CD1c-positive myeloid dendritic cell (primary cell): Measurements from ENCODE around the gene ELMO1.

Experiments
- DNase-seq: peaks from one replicate; pipeline ENCODE4 v3.0.0-alpha.2; 2016; ENCODE audit errors: extremely low spot score

ELMO1 gene

GRCh38 chr7:37131855-37132254 lies 316.8 kb downstream of the ELMO1 start:
- DNase-seq, result no peak

GRCh38 chr7:37129035-37129425 lies 319.6 kb downstream of the ELMO1 start:
- no peak for DNase-seq

GRCh38 chr7:37128327-37129034 lies 320.2 kb downstream of the ELMO1 start:
- no peak for DNase-seq

- DNase-seq, result no peak
Measured at GRCh38 chr7:37119296-37119860, 329.3 kb downstream of the ELMO1 start.

GRCh38 chr7:37118004-37118403 lies 330.7 kb downstream of the ELMO1 start:
- no peak for DNase-seq

GRCh38 chr7:37117292-37117691 lies 331.4 kb downstream of the ELMO1 start:
- no peak for DNase-seq

GRCh38 chr7:37116093-37116701 lies 332.5 kb downstream of the ELMO1 start:
- DNase-seq, result no peak

GRCh38 chr7:37113661-37114355 lies 334.9 kb downstream of the ELMO1 start:
- no peak for DNase-seq

GRCh38 chr7:37112876-37113275 lies 335.8 kb downstream of the ELMO1 start:
- no peak for DNase-seq

GRCh38 chr7:37112218-37112617 lies 336.4 kb downstream of the ELMO1 start:
- DNase-seq, result no peak

- no peak for DNase-seq
Measured at GRCh38 chr7:37111459-37111858, 337.2 kb downstream of the ELMO1 start.

- no peak for DNase-seq
Measured at GRCh38 chr7:37110660-37111424, 337.8 kb downstream of the ELMO1 start.

- peak; percentile 76 for DNase-seq
Measured at GRCh38 chr7:37109843-37110242, 338.8 kb downstream of the ELMO1 start.

- DNase-seq, result no peak
Measured at GRCh38 chr7:37109016-37109683, 339.5 kb downstream of the ELMO1 start.

GRCh38 chr7:37108615-37109014 lies 340.0 kb downstream of the ELMO1 start:
- DNase-seq, result peak; percentile 42

GRCh38 chr7:37107047-37107750 lies 341.5 kb downstream of the ELMO1 start:
- DNase-seq, result no peak

GRCh38 chr7:37105762-37106161 lies 342.9 kb downstream of the ELMO1 start:
- DNase-seq, result no peak

GRCh38 chr7:37104822-37105518 lies 343.7 kb downstream of the ELMO1 start:
- no peak for DNase-seq

GRCh38 chr7:37102518-37103137 lies 346.0 kb downstream of the ELMO1 start:
- no peak for DNase-seq
